ENCODE measurements around the gene SSBP4. TPM values are rescaled to one million over a fixed set of nuclear protein-coding genes. Genes with fewer than 3 reads are reported as not detected.

SSBP4 gene
- total and polyA plus RNA-seq, 9 of the 15 experiments (the other 6 are each of a cell fraction or from before 2014, with no cell fraction given): 1.1 to 189 (median 39.0) TPM

- ATAC-seq (no peak), FAIRE-seq (no peak), DNase-seq (ENCODE audit: extremely low read depth in 1 of 4, low spot score in 3 of 4) (no peak)
- Histone ChIP-seq H3K27ac (ENCODE audit: extremely low read depth, low read depth, low read length) (no peak overlapping the region), H3K36me3 (ENCODE audit: control insufficient read depth, insufficient read depth, low read length) (peaks cover 32% of the 10 kb centered on the region; the same call in 2 of the 3 replicates), H3K9me3 (replicated peaks; ENCODE audit: control insufficient read depth, insufficient read depth, low read depth, low read length) (no peaks in the 10 kb centered on the region), H2AFZ (ENCODE audit: low read depth, low read length) (no peak overlapping the region), H3K9me1 (ENCODE audit: control insufficient read depth, insufficient read depth, low read length) (no peaks in the 10 kb centered on the region), H3K4me2 (ENCODE audit: insufficient read depth, low read length) (no peak overlapping the region), H3K4me1 (replicated peaks in 1 of 2; ENCODE audit: control insufficient read depth in 2 of 2, insufficient read depth in 2 of 2, low read length in 2 of 2) (peaks cover 14 to 46% of the 10 kb centered on the region in 2 experiments), H3K4me3 (no peak overlapping the region), H3K79me2 (ENCODE audit: control insufficient read depth, insufficient read depth, low read length) (peaks cover 32% of the 10 kb centered on the region), H4K20me1 (replicated peaks; ENCODE audit: control insufficient read depth, insufficient read depth, low read length) (peaks cover 19% of the 10 kb centered on the region), H3K27me3 (ENCODE audit: control insufficient read depth in 2 of 2, insufficient read depth in 2 of 2, low read length in 2 of 2) (no peaks in the 10 kb centered on the region), H3K9ac (ENCODE audit: insufficient read depth in 1 of 2, low read depth in 2 of 2, low read length in 2 of 2) (no peak overlapping the region)
- BruUV-seq (replicated peaks): no TSS peak
- in situ Hi-C loops (cut with MboI): no loop called here
- intact Hi-C loops (cut with micrococcal nuclease): loop anchor here (5.0 kb wide), 1 partner anchor 42 kb away; no protein-coding TSS in a partner anchor
- ChIA-PET CTCF (ENCODE audit: low intra/inter-chr PET ratio) (no interaction called here), POLR2A (interaction anchor here (0.6 to 8.1 kb wide), 24 partner anchors 8 to 959 kb away, joined by 3 to 244 read pairs (median 4); partner anchors contain the start of genes JUND, LRRC25, LSM4 and MPV17L2)
- TF ChIP-seq RERE (CRISPR knock-in tag; IDR thresholded peaks at IDR 0.05; ENCODE audit: borderline replicate concordance) (no peak), HMGXB4 (CRISPR knock-in tag; IDR thresholded peaks at IDR 0.05) (no peak), BCOR (IDR thresholded peaks at IDR 0.05) (peak; percentile 51), PRDM10 (IDR thresholded peaks at IDR 0.05; ENCODE audit: partially characterized antibody) (no peak), SMAD2 (IDR thresholded peaks at IDR 0.05; ENCODE audit: low read depth, low read length) (no peak), RBM34 (IDR thresholded peaks at IDR 0.05; ENCODE audit: borderline replicate concordance, insufficient read depth, low read length) (no peak), ZNF436 (CRISPR knock-in tag; IDR thresholded peaks at IDR 0.05) (no peak)
Measured at GRCh38 chr19:18389726-18390064, 29.5 kb upstream of the SSBP4 start.

Data from K562 (cell line).